ENCODE results near the gene DSCAM.

GRCh38 chr21:39976800-39977199, 870.2 kb downstream of the DSCAM start:
- TF ChIP-seq CTCF (conservative IDR thresholded peaks at IDR 0.05 in 1 of 2, IDR thresholded peaks at IDR 0.05 in 1 of 2; ENCODE audit: low read depth in 1 of 2, low read length in 2 of 2) (no peak), EZH2 (IDR thresholded peaks at IDR 0.05; ENCODE audit: low read length, missing control alignments) (no peak)
